ENCODE results near the gene CYP11A1. TPM values are rescaled to one million over a fixed set of nuclear protein-coding genes. Genes with fewer than 3 reads are reported as not detected.
A peak's percentile ranks its signal among the peaks of the same experiment; 100 is the strongest.

Gene CYP11A1
- total and polyA plus RNA-seq, 7 donors = 0.14 to 5.0 (median 0.61) TPM

GRCh38 chr15:74369084-74369745 is 1.8 kb upstream of the CYP11A1 start:
- Histone ChIP-seq H3K4me3 (no peak overlapping the region), H3K9me3 (no peaks in the 10 kb centered on the region), H3K36me3 (ENCODE audit: insufficient read depth in 1 of 2, low read depth in 1 of 2) (no peaks in the 10 kb centered on the region), H3K27ac (no peak overlapping the region), H3K27me3 (ENCODE audit: insufficient read depth in 3 of 3, low read length in 2 of 3) (peaks cover 0 to 20% (median 1%) of the 10 kb centered on the region in 3 donors), H3K4me1 (no peaks in the 10 kb centered on the region)
- 58 to 66% (median 62%) methylated on average over 10 of the region's 10 CpGs for WGBS, 3 donors
- no peak for DNase-seq
- intact Hi-C loops (cut with DNase I) = no loop called here
- TF ChIP-seq, protein P1, sequence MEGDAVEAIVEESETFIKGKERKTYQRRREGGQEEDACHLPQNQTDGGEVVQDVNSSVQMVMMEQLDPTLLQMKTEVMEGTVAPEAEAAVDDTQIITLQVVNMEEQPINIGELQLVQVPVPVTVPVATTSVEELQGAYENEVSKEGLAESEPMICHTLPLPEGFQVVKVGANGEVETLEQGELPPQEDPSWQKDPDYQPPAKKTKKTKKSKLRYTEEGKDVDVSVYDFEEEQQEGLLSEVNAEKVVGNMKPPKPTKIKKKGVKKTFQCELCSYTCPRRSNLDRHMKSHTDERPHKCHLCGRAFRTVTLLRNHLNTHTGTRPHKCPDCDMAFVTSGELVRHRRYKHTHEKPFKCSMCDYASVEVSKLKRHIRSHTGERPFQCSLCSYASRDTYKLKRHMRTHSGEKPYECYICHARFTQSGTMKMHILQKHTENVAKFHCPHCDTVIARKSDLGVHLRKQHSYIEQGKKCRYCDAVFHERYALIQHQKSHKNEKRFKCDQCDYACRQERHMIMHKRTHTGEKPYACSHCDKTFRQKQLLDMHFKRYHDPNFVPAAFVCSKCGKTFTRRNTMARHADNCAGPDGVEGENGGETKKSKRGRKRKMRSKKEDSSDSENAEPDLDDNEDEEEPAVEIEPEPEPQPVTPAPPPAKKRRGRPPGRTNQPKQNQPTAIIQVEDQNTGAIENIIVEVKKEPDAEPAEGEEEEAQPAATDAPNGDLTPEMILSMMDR (IDR thresholded peaks at IDR 0.05) = no peak
- no peak for ATAC-seq

DNA sequence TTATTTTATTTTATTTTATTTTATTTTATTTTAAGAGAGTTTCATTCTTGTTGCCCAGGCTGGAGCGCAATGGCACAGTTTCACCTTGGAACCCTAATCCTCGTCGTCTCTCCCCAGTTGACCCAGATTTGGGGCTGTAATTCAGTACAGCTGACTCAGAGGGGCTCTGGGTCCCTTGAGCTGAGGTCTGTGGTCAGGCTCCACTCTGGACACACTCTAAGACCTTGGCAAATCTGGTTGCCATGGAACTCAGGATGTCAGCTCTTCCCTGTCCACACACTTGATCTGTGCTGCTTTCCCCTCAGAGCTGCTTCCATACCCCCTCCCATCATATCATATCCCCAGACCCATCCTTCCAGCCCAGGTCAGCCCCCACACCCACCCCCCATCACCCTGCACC is 675 bp upstream of the CYP11A1 start:
- H3K27me3 ChIP-seq (ENCODE audit: insufficient read depth in 3 of 3, low read length in 2 of 3) = peaks cover 0 to 20% (median 1%) of the 10 kb centered on the region in 3 donors
- no peaks in the 10 kb centered on the region for H3K36me3 ChIP-seq (ENCODE audit: insufficient read depth in 1 of 2, low read depth in 1 of 2)
- WGBS, 3 donors = 86 to 94% (median 90%) methylated on average over 3 of the region's 3 CpGs
- H3K4me1 ChIP-seq = no peaks in the 10 kb centered on the region
- TF ChIP-seq, protein P1 (IDR thresholded peaks at IDR 0.05) = no peak
- no peak overlapping the region for H3K27ac ChIP-seq
- ATAC-seq = no peak
- H3K9me3 ChIP-seq = no peaks in the 10 kb centered on the region
- DNase-seq = no peak
- intact Hi-C loops (cut with DNase I) = no loop called here
- H3K4me3 ChIP-seq = no peak overlapping the region

- Histone ChIP-seq H3K4me1 (no peaks in the 10 kb centered on the region), H3K36me3 (ENCODE audit: insufficient read depth in 1 of 2, low read depth in 1 of 2) (no peaks in the 10 kb centered on the region), H3K27ac (no peak overlapping the region), H3K27me3 (ENCODE audit: insufficient read depth in 3 of 3, low read length in 2 of 3) (peaks cover 0 to 20% (median 0%) of the 10 kb centered on the region in 3 donors), H3K9me3 (no peaks in the 10 kb centered on the region), H3K4me3 (peak overlapping the region; percentile 79)
- 3 to 6% (median 5%) methylated on average over 51 to 75 of the region's 75 CpGs for WGBS, 3 donors
- ATAC-seq (peak; percentile 73 to 93 (median 81)), DNase-seq (peak; percentile 74 to 82)
- TF ChIP-seq, protein P1 (IDR thresholded peaks at IDR 0.05) = no peak
- intact Hi-C loops (cut with DNase I) = no loop called here
These were observed 1.6 kb downstream of the CYP11A1 start for GRCh38 chr15:74365598-74366445.

GRCh38 chr15:74364936-74365597 is 2.4 kb downstream of the CYP11A1 start:
- 78 to 82% (median 81%) methylated on average over 12 of the region's 12 CpGs for WGBS, 3 donors
- H3K36me3 ChIP-seq (ENCODE audit: insufficient read depth in 1 of 2, low read depth in 1 of 2) = no peaks in the 10 kb centered on the region
- TF ChIP-seq, protein P1 (IDR thresholded peaks at IDR 0.05) = no peak
- no peak overlapping the region for H3K27ac ChIP-seq
- no peaks in the 10 kb centered on the region for H3K9me3 ChIP-seq
- ATAC-seq = peak in 1 of 4 donors; percentile 11
- H3K4me1 ChIP-seq = no peaks in the 10 kb centered on the region
- no peak for DNase-seq
- intact Hi-C loops (cut with DNase I) = no loop called here
- peaks cover 0 to 20% (median 0%) of the 10 kb centered on the region in 3 donors for H3K27me3 ChIP-seq (ENCODE audit: insufficient read depth in 3 of 3, low read length in 2 of 3)
- H3K4me3 ChIP-seq = peak overlapping the region; percentile 79

All from psoas muscle (tissue), 8 donors.